Measurements from ENCODE around the gene COLQ.
A peak's percentile ranks its signal among the peaks of the same experiment; 100 is the strongest.
"Not testable (repeated sequence)": the region's sequence is repeated elsewhere in the genome, so short reads cannot be mapped to it uniquely, and the experiment has no call there.

The COLQ gene

GRCh38 chr3:15521573-15521965 lies at the start of gene COLQ:
TSS of gene COLQ (minus strand) at chr3:15521706. CDS start at chr3:15521625, 81 bp downstream.
- DNase-seq (ENCODE audit: low spot score) = no peak

DNA sequence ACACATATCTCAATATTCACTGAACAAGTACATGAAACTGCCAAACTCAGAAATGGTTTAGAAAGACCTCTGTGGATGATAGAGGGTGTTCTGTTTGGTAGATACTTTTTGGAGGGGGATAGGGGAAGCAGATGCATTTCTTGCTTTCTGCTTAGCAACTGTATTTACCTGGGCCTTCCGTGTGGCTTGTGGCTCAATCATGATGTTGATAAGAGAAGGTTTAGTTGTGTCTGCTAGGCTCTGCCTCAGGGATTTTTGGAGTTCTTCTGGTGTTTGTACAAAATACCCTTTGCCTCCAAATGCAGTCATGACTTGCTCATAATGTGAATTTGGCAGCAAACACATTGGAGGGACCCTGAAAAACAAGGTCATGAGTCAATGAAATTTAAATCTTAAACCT lies 41.7 kb upstream of the COLQ start:
- DNase-seq (ENCODE audit: low spot score) = no peak

- no peak for DNase-seq (ENCODE audit: low spot score)
Observed at GRCh38 chr3:15562560-15562959, 41.1 kb upstream of the COLQ start.

- DNase-seq (ENCODE audit: low spot score) = no peak
Observed at GRCh38 chr3:15558581-15558980, 37.1 kb upstream of the COLQ start.

DNA sequence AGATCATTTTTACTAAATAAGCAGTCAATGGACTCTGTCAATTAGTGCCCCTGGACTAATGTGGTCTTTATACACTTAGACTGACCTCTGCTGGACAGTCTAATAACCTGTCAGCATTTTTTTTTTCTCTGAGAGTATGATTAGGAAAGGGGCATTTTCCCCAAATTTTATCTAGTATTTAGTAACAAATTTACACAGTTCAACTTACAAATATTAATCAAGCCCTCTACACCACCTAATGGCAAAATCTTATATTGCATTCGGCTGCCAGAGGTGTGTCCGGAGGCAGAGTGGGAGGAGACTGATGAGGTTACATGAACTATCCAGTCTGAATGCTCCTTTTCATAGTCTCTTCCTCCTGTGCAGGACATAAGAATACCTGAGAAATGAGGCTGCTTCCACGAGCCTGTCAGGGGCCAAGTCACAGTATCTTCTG lies 36.0 kb upstream of the COLQ start:
- peak; percentile 70 for DNase-seq (ENCODE audit: low spot score)

DNA sequence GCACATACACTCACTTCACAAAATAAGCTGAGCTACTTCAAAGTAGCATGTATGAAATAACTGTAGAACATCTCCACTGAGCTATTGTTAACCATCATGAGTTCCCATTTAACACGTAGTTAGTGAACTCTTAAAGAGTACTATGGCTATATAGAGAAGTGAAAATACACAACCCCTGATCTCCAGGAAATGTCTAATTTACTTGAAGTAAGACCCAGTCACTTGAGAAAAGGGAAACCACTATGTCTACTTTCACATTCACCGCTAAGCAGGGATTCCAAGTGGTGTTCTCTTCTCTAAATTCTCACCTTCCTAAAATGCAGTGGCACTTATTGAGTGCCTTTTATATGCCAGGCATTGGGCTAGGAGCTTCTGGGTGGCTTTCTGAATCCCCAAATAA lies 35.0 kb upstream of the COLQ start:
- no peak for DNase-seq (ENCODE audit: low spot score)

DNA sequence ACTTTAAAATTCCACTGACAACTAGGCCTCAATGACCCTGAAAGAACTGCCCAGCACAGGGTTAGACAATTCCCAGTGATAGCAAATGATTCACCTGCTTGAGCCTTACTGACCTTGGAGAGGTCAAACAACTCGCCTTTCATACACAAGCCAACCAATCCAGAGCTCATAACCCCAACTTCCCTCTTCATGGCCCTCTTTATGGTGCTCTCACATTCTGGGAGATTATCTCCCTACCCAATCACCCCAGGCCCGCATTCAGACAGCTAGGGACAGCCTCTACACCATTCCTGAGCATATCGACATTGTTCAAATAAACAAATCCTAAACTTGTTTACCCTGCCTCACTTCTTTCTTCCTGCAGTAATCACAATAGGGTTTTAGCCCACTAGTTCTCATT lies 32.2 kb upstream of the COLQ start:
- DNase-seq (ENCODE audit: low spot score) = no peak

- no peak for DNase-seq (ENCODE audit: low spot score)
Observed at GRCh38 chr3:15551902-15552301, 30.4 kb upstream of the COLQ start.

- DNase-seq (ENCODE audit: low spot score) = no peak
Observed at GRCh38 chr3:15549846-15550245, 28.3 kb upstream of the COLQ start.

GRCh38 chr3:15542614-15543013 lies 21.1 kb upstream of the COLQ start:
- no peak for DNase-seq (ENCODE audit: low spot score)

GRCh38 chr3:15541371-15541770 lies 19.9 kb upstream of the COLQ start:
- no peak for DNase-seq (ENCODE audit: low spot score)

- no peak for DNase-seq (ENCODE audit: low spot score)
Observed at GRCh38 chr3:15539066-15539465, 17.6 kb upstream of the COLQ start.

- DNase-seq (ENCODE audit: low spot score) = no peak
Observed at GRCh38 chr3:15538345-15538744, 16.8 kb upstream of the COLQ start.

DNA sequence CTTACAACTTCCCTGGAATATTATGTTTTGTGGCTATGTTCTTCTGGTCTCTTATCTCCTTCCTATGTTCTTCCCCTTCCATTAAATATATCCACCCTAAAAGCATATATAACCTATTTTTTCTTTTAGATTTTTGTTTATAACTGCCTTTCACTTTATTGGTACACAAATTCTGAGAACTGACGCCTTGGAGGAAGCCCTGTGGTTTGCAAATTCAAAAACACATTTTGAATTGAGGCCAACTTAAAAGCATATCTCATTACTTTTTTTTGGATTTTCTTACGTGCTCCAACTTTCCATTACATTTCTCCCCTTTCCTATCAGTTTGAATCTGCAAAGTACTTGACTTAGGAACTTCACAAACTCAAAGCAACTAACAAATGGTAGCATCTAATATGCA lies 15.3 kb upstream of the COLQ start:
- DNase-seq (ENCODE audit: low spot score) = peak; percentile 15

DNA sequence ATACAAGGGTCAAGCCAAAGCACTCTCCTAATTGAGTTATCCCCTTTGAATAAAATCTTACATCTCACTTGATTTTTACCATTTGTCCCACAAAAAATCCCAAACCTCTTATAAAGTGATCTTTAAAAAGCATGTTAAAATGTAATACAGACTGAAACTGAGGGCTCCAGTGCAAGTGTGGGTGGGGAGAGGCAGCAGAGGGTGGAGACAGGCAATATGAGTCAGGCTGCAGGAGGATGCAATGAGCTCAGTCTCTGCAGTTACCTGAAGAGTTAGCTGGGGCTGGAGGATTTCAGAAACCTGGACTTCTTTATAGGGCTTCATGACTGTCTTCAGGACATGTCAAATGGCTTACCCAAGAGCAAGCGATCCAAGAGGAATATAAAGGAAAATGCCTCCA lies 14.2 kb upstream of the COLQ start:
- DNase-seq (ENCODE audit: low spot score) = peak; percentile 48

GRCh38 chr3:15532614-15533013 lies 11.1 kb upstream of the COLQ start:
- DNase-seq (ENCODE audit: low spot score) = not testable (repeated sequence)

GRCh38 chr3:15531346-15531745 lies 9.8 kb upstream of the COLQ start:
- no peak for DNase-seq (ENCODE audit: low spot score)

GRCh38 chr3:15528854-15529537 lies 7.5 kb upstream of the COLQ start:
- no peak for DNase-seq (ENCODE audit: low spot score)

DNA sequence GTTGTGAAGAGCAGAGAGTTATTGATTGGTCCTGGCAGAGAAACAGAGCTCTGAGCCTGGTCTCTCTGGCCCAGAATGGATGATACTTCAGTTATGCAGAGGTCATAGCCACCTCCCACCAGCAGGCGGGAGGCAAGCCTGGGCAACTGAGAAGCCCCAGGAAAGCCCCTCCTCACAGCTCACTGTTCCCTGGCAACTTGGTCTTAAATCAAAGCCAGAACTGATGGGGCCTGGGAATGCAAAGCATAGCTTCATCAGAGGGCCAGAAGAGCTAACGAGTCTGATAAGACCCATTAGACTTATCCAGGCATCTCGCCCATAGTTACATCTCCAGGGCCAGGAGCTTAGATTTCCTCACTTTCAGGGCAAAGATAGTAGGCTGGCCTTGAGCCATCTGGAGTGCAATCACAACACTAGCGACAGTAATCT lies 5.5 kb upstream of the COLQ start:
- DNase-seq (ENCODE audit: low spot score) = no peak

DNA sequence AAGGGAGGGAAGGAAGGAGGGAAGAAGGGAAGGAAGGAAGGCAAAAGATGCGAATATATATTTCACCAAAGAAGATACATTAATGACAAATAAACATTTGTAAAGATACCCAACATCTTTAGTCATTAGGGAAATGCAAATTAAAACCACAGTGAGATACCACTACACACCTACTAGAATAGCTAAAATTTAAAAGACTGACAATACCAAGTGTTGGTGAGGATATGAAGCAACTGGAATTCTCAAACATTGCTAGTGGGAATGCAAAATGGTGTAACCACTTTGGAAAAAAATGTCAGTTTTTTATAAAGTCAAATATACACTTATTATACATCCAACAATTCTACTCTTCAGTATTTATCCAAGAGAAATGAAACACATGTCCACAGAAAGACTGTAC lies 4.3 kb upstream of the COLQ start:
- DNase-seq (ENCODE audit: low spot score) = no peak

DNA sequence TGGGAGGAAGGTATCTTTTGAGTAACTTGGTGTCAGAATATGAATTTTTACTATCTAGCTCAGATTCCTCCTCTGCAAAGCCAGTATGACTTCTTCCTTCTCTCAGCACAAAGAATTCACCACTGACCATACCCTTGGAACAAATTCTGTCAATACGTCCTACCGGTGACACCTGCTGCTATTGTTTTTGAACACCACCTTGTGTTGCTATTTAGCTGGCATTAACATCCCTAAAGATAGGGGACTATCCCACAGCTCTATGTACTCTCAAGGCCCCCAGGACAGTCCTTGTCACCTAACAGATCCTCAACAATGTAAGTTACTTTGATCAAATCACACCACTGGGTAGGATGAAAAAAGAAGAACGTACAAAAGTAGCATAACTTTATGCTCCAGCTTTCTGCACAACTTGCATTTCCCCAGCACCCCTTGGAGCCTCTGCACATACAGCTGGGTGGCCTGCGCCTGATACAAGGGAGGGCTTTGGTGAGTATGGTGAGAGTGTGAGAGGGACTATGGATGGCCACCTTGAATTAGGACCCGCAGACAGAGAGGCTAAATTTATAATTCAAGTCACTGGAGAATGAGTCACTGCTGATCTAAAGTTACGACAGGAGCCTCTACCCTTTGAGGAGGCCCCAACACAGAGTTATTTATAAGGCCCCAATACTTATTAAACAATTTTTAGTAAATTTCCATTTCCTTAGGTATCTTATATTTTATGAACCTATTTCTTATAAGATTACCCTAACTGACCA lies 2.3 kb upstream of the COLQ start:
- DNase-seq (ENCODE audit: low spot score) = no peak

DNA sequence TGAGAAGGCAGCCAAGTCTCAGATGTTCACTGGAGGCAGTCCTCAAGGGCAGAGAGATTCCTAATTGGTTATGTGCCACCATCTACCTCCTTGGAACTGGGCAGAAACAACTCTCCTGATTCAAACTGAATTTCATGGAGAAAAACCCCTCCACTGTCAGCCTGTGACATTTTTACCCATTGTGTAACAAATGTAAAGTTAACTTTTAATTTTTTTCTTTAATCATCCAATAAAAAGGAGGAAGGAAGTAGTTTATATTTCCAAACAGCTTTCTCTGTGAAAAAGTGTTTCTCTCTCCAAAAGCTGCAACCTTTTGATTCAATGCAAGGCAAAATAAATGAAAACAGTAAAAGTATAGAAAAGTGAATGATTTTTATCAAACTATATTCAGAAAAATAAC lies 510 bp upstream of the COLQ start:
- no peak for DNase-seq (ENCODE audit: low spot score)

- no peak for DNase-seq (ENCODE audit: low spot score)
Observed at GRCh38 chr3:15520804-15521572, 518 bp downstream of the COLQ start.

All from CD4-positive, alpha-beta T cell treated with Interleukin-6 at 100 ng/mL for 8 hours (primary cell).